Hematopoietic multipotent progenitor cell (in vitro differentiated cells): ENCODE measurements around the gene GAS2. TPM values are rescaled to one million over a fixed set of nuclear protein-coding genes. Genes with fewer than 3 reads are reported as not detected.
A peak's percentile ranks its signal among the peaks of the same experiment; 100 is the strongest.
"Not testable (repeated sequence)": the region's sequence is repeated elsewhere in the genome, so short reads cannot be mapped to it uniquely, and the experiment has no call there.

ENCODE experiments used
- DNase-seq, 3 donors: peaks; one replicate each; pipeline ENCODE4 v3.0.0-alpha.2; 2011 to 2015; ENCODE audit warnings: low read depth in 2 of 3, low spot score in 2 of 3
- total RNA-seq: library from RNA; depleted of rRNA; stranded (reverse); fragments of >200 nt; gene quantifications from one replicate; pipeline ENCODE4 v1.2.3, GENCODE V29; 2012

Gene GAS2
- 4.8 TPM for total RNA-seq

DNA sequence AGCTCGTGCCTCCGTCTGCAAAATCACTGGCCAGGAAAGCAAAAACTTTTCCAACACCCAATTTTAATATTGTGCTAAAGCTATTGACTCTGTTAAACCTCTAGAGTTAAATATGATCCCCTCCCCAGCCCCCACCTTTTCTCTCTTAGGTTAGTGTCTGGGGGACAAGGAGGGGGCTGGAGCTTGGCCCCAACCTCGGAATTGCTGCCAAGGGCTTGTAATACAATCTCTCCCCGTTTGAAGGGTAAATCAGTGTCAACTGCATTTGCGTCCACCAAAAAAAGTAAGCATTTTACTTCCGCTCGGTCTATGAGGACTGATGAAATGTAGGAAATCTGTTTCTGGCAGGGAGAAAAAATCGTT is at the start of gene GAS2:
TSS of gene GAS2 (plus strand) at position 287 of the 363 bp plus-strand sequence. CDS start 8,259 bp downstream, outside the sequence.
- no peak for DNase-seq

DNA sequence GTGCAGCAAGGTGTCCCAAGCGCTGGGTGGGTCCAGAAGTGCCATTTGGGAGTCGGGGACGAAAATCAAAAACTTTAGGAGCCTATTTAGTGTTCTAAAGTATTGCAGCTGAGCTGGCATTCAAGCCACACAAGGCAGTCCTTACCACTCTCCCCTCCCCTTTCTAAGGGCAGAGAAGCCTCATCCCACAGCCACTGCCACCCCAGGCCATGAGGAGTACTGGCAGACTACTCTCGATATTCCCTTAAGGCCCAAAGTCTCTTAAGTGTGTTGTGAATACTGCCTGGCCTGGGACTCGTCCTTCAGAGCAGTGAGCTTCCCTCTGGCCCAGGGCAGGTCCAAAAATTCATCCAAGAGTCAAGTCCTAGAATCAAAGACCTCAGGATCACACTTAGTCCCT is 48.5 kb upstream of the GAS2 start:
- DNase-seq: no peak

DNA sequence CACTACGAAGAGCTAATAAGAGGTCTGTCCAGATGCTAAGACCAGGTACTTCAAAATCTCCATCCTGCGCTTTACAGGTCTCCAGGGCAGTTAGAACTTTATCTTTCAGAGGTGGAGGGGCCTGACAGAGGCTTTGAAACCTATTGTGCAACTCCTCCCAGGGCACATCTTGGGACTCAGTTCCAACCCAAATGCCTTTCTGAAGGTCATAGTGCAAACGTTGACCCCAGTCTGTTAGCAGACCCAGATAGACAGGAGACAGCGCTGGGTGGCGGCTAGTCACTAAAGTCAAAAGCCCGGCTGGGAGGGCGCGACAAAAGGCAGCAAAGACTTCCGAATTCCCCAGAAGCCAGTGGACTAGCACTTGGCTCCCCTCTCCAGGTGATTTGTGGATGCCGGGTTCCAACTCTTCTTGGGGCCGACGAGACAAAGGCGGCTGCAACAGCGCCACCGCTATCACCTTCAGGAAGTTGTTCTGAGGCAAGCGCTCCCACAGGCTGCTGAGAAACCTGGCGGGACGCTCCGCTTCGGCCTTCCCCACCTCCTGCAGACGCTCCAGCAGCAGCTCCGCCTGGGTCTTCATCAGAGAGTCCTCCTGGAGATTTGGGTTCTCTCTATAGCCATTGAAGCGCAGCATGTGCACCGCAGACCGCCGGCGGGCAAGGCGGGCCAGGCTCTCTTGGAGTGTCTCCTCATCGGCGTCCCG is 41.5 kb upstream of the GAS2 start:
- peak; percentile 41 to 64 (median 61) for DNase-seq

DNA sequence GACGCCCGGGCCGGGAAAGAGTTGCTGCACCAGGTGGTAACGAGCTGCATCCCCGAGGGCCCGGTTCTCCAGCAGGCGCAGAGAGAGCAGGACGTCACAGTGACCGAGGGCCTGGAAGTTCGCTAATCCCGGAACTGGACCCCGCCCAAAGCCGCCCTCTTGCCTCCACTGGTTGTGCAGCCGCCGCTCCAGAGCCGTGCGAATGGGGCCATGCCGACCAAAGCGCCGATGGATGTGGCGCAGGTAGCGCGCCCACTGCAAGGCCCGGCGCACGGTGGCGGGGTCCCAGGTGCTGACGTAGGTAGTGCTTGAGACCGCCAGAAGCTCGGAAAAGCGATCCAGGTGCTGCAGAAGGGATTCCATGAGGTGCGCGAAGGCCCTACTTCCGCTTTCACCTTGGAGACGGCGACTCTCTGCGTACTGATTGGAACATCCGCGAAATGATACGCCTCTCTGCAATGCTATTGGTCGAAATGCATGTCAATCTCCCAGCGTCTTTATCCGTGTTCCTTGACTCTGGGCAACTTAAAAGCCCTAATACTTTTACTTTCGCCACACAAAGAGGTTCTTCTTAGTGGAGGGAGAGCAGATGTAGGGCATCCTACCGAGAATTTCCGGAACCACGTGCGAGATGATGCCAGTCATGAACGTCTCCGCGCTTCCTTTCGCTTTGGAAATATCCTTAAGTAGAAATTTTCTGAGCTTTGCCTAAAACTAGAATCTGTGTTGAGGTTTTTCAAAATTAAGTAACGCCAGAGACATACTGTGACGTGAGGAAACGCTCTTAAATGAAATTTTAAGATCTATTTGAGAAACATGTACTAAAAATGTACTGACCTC is 40.7 kb upstream of the GAS2 start, which contains the start of gene FANCF:
TSS of gene FANCF (minus strand) at position 376 of the 840 bp plus-strand sequence. CDS start at position 363, 13 bp downstream.
- DNase-seq: peak; percentile 94 to 100 (median 99)

DNA sequence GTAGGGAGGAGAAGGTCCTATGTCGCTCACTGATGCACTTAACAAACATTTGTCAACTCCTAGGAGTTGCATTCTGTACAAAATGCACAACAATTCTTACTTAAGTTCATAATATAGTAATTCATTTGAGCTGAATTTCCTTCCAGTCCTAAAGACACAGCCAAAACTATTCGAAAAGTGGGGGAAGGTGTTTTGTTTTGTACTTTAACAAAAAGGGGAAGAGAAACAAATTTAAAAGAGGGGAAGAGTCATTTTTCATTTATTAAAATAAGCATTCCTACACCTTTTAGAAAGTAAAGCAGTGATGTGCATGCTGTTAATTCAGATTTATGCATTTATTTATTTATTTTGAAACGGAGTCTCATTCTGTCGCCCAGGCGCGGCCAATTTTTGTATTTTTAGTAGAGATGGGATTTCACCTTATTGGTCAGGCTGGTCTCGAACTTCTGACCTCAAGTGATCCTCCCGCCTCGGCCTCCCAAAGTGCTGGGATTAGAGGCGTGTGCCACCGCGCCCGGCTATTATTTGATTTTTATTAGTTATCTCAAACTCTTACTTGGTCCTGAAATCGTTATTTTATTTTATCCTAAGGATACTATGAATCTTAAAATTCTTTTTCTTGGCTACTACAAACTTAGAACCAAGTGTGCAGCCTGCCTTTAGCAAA is 39.7 kb upstream of the GAS2 start:
- DNase-seq: peak in 1 of 3 donors; percentile 9

DNA sequence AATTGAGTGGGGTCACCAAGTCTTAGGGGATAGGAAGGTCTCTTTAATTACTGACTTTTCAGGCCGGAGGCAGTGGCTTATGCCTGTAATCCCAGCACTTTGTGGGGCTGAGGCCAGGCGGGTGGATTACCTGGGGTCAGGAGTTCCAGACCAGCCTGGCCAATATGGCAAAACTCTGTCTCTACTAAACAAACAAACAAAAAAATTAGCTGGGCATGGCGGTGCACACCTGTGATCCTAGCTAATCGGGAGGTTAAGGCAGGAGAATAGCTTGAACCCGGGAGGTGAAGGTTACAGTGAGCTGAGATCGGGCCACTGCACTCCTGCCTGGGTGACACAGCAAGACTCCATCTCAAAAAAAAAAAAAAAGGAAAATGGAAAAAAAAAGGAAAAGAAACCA is 39.0 kb upstream of the GAS2 start:
- no peak for DNase-seq

DNA sequence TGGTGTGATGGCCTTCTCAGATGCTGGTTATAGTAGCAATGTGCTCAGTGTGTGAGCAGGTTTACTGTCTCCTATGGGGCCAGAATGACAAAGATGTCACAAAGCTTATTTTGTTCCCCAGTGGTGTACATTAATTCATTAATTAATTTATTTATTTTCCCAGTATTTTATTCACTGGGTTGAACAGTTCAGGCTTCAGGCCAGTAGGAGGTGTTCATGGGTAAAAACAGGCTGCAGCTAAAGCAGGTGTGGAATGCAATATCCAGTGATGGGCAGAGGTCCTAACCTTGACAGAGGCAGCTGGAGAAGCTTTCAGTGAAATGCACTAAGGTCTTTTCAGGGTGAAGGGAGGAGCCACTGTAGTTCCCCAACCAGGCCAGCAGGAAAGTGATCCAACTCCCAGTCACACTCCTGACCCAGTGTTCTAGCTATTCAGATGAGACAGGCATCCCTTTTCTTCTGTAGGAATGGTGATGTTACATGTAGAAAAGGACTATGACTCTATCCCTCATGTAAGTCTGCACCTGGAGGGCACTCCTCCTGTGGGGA is 33.0 kb upstream of the GAS2 start:
- DNase-seq: no peak

DNA sequence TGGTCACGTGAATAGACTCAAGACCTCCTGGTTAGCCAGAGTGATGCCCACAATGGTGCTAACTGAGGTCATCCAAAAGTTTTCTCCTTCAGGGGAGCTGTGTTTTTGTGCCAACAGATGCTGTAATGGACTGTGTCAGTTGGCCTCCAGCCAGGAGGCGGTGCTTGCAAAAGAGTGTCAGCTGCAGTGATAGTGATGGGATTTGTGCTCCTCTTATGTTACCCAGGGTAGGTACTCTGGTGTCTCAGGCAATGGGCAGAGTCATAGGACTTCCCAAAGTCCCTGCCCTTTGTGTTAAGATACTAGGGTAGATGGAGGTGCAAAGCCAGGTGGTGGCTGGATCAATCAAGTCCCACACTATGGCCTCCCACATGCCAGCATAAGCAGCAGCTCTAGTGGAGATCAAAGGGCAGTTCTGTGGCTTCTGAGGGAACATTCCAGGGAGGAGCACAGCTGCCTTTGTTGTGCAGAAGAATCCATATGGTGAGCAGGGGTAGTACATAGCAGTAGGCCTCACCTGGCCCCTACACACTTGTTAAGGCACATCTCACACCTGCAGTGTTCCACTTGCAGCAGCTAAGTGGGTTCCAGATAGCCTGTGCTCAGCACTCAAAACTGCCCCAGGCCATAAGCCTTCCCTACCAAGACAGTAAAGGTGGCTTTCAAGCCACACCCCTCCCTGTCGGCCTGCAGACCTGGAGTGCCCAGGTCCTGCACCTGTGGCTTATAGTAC is 31.3 kb upstream of the GAS2 start:
- no peak for DNase-seq

DNA sequence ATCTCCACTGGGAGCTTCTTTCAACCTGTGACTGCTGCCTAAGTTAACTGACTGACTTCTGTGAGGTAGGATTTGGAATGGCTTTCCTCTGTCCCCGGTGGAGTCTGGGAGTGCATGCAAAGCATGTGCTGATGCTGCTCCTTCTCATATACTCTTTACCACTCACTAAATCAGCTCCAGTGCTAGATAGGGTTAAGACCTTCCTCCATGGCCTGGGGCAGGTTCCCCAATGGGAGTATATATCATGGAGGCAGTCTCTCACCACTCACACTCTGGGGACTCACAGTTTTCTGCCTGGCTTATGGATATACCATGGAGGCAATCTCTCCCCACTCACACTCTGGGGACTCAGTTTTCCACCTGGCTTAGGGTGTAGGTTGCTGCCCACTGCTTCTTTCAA is 30.7 kb upstream of the GAS2 start:
- no peak for DNase-seq

DNA sequence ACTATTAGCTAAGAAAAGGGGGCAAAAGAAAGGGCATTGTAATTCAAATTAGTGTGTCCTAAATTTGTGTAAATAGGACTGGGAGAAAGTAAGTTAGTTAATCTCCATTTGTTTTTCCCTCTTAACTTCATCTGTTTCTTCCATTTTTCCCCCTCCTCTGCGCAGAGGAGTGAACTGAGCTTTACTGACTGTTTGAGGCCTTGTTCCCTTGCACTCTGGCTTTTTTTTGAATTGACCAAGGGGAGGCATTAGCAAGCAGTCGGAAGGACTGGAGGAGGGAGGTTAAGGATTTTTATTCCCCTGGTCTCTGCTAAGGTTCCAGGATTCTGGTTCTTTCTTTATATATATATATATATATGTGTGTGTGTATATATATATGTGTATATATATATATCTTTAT is 25.5 kb upstream of the GAS2 start:
- no peak for DNase-seq

DNA sequence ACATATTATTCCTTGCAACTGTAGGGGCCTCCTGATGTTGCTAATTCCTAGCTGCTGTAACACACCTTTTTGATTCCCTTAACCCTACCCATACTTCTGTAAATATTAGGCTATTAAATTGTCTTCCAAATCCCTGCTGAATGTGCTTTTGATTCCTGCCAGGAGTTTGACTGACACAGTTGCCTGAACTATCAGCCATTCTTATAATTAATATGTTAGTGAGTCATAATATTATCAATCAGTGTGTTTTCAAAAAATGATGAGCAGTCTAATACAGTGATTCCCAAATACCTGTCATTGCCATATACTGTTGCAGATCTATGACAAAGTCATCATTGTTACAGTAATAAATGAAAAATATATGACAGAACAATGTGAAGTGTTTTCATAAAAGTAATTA is 24.9 kb upstream of the GAS2 start:
- no peak for DNase-seq

DNA sequence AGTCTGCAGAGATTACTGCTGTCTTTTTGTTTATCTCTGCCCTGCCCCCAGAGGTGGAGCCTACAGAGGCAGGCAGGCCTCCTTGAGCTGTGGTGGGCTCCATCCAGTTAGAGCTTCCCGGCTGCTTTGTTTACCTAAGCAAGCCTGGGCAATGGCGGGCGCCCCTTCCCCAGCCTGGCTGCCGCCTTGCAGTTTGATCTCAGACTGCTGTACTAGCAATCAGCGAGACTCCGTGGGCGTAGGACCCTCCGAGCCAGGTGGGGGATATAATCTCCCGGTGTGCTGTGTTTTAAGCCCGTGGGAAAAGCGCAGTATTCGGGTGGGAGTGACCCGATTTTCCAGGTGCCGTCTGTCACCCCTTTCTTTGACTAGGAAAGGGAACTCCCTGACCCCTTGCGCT is 14.1 kb upstream of the GAS2 start:
- DNase-seq: not testable (repeated sequence)

DNA sequence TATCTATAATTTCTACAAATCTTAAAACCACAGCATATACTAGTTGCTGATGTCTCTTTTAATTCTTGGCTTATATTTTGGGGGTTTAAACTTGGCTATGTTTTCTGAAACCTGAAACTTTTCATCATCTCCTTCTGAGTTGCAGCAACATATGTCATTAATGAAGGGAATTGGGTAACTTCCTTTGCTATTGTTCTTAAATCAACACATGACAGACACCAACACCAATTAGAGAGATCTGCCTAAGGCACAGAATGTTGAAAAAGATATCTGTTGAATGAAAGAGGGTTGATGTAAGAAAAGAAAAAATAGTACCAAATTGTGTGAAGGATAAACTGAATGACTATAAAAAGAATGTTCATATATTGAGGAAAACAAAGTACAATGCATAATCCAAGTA is 10.3 kb upstream of the GAS2 start:
- DNase-seq: no peak

DNA sequence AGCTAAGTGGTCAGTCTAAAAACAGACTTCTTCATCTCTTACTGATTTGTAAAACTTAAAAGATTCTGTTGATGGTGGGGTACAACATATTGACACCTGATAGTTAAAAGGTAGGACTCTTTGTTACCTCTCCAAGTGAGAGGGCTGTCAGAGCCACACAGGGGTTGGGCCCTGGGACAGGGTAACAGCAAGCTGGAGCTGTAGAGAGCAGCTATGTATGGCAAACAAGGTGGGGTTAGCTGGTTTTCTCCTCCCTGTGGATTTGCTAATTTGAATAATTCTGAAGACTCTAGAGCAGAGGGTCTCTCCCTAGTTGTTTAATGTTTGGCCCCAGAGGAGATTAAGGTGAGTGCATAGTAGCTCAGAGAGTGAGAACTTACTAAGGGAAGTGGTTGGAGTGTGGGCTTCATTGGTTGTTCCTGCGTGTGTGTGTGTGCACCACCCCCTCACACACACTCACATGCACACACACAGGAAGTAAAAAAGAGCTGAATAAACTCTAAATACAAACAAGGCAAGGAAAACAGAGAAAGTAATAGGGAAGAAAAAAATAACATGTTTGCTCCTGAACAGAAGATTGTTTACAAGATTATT is 9.2 kb upstream of the GAS2 start:
- no peak for DNase-seq

DNA sequence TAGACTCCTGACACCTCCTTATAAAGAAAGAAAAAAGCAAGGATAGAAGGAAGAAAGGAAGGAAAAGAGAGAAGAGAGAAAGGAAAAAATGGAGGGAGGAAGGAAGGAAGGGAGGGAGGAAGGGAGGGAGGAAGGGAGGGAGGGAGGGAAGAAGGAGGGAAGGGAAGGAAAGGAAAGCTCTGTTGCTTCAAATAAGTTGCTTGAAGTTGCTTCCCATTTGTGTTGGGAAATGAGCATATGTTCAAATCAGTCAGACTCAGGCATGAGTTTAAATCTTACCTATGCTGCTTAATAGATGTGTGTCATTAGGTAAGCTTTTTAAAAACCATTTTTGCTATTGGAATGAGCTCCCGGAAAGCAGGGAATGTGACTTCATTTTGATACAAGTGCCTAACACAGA is 6.6 kb upstream of the GAS2 start:
- DNase-seq: no peak

DNA sequence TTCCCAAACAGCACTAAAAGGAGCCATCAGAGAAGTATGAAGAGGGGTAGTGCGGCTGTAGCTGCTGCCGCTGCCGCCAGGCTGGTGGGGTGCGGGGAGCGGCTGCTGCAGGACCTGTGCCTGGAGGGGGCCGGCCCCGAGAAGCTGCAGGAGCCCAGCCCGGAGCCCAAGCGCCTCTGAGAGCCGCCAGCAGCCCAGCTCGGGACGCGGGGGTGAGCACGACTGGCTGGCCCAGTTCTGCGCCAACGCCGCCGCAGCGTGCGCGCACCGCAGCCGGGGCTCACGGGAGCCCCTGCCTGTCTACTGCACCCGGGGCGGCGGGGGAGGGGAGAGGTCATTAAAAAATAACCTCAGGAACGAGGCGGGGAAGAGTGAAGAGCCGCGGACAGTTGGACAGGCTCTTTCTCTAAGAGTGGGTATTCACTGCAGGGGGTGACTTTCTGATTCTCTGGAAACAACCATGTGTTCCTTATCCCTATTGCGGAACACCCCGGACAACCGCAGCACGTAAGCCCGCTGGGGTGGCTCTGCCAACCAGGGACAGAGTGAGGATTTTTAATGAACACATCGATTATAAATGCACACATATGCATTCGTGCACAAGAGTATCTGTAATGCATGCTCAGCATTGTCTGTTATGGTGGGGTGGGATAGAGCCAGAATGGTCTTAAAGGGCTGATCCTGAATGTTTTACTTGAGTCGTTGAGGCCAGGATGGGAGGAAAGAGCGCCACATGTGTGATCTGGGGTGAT is 453 bp downstream of the GAS2 start:
- no peak for DNase-seq

DNA sequence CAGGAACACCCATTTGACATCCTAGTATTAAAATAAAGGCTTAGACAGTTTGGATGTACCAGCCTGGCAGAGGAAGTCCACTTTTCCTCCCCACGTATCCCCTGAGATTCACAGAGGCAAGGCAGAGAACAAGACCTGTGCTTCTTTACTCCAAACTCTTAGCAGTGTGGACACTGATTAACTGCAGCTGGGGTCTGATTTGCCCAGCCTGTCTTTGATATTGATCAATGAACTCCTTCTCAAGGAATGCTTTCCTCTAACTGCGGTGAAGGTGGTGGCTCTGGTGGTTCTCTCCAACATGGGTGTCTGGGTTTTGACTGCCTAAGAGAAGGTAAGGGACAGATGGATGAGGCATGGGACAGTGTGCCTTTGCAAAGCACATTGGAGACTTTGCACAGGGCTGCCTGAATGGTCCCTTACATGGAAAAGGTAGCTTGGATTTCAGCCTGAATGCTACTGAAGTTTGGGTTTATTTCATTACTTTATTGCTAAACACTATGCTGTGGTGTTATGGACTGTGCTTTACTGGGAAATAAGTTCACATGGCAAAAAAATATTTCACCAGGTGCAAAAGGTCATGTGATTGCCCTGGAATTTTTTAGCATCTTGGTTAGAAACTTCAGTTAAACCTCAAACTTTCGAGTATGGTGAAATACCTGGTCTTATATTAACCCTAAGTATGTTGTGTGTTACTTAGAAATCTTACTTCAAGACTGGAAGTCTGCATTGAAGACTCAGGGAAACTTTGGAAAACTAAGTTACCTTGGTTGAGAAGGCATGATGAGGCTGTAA is 1.8 kb downstream of the GAS2 start:
- no peak for DNase-seq

DNA sequence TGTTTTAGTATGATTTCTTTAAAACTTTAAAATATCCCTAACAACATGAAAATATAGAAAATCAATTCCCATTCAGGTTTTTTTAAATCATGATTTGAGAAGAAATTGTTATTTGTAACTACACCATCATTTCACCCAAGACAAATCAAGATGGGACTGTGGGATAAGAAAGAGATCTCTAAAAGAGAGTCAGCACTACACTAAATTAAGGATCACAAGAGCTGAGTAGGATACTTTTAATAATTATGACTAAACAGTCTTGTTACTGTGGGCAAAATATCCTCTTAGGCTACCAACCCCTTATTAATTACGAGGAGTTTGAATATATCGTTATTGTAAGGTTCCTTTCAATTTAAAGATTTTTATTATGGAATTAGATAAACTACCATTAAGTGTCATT is 3.0 kb downstream of the GAS2 start:
- DNase-seq: no peak

DNA sequence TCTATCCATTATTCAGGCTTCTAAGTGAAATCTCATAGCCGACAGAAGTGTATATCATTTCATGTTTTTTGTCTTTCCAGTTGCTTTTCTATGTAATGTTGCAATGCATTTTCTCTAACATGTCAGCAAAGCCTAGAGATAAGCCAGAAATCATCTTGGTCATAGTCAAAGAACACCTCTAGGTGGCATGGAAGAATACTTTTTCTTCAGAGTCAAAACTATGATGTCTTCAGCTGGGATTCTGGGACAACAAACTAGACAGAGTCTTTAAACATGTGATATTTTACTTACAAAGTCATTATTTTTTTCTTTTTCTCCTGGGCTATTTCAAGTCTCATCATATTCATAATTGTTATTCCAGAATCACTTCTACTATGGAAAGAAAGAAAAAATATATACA is 4.4 kb downstream of the GAS2 start:
- DNase-seq: peak in 1 of 3 donors; percentile 27
